T-cell (primary cell): ENCODE measurements around the gene GADD45B. TPM values are rescaled to one million over a fixed set of nuclear protein-coding genes. Genes with fewer than 3 reads are reported as not detected.
A peak's percentile ranks its signal among the peaks of the same experiment; 100 is the strongest.

Source experiments
- ATAC-seq, 4 experiments: fragments of 200-7000 bp in 3 of 4; fragments of 150-1000 bp in 1 of 4; cut with Tn5 transposase; replicated peaks in 1 of 4; 1 replicate in 3 of 4; 2 replicates in 1 of 4; pipeline ENCODE4 v1.10.0; 2021; ENCODE audit warnings: moderate library complexity in 3 of 4, mild to moderate bottlenecking in 2 of 4, moderate number of reproducible peaks in 1 of 4
- CTCF ChIA-PET, 2 donors: fragments of 300-600 bp; sonication (Branson Sonifier 250); formaldehyde crosslinking; loops; one replicate each; lab custom pipeline; 2022; ENCODE audit warnings: antibody characterized with exemption in 2 of 2; lab: Charles Lee
- POLR2A ChIA-PET, 2 donors: fragments of 300-600 bp; sonication (Branson Sonifier 250); formaldehyde crosslinking; loops; one replicate each; lab custom pipeline; 2022; ENCODE audit warnings: antibody characterized with exemption in 2 of 2; lab: Charles Lee
- DNase-seq, 35 experiments: peaks; one replicate each; pipeline versions ENCODE4 v3.0.0 to v3.0.0-alpha.2; 2013 to 2023
- H3K27ac ChIP-seq: one replicate; pipeline ENCODE4 v1.5.1; 2013; ENCODE audit warnings: low read length
- H3K27me3 ChIP-seq, 2 experiments: replicated peaks in 1 of 2; 1 replicate in 1 of 2; 2 replicates in 1 of 2; pipeline versions ENCODE4 v1.6.1 to v1.7.0; 2013; ENCODE audit warnings: low read length in 1 of 2, mixed read lengths in 1 of 2; ENCODE audit not compliant: control insufficient read depth in 2 of 2, insufficient read depth in 2 of 2; ENCODE audit errors: extremely low read depth in 1 of 2
- H3K36me3 ChIP-seq, 2 donors: 1 replicate in 1 of 2; 2 replicates in 1 of 2; pipeline versions ENCODE4 v1.6.1 to v1.7.0; 2013; ENCODE audit warnings: low read length in 1 of 2; ENCODE audit not compliant: control insufficient read depth in 2 of 2, insufficient read depth in 1 of 2; ENCODE audit errors: extremely low read depth in 1 of 2
- H3K4me1 ChIP-seq, 2 experiments: 1 replicate in 1 of 2; 2 replicates in 1 of 2; pipeline versions ENCODE4 v1.6.1 to v1.7.0; 2013; ENCODE audit warnings: low read length in 2 of 2, mixed read lengths in 1 of 2; ENCODE audit not compliant: insufficient read depth in 2 of 2, control insufficient read depth in 1 of 2; ENCODE audit errors: extremely low read depth in 1 of 2
- H3K4me3 ChIP-seq, 2 donors: 1 replicate in 1 of 2; 2 replicates in 1 of 2; pipeline versions ENCODE4 v1.5.1 to v1.7.0; 2013; ENCODE audit warnings: mild to moderate bottlenecking in 2 of 2, low read length in 1 of 2, moderate library complexity in 1 of 2; ENCODE audit not compliant: control insufficient read depth in 1 of 2; ENCODE audit errors: extremely low read depth in 1 of 2
- H3K9me3 ChIP-seq: 2 replicates; pipeline ENCODE4 v1.7.0; 2013
- H3K27ac Mint-ChIP-seq, 2 donors: one replicate each; pipeline ENCODE4 v1.8.0; 2020 to 2021; ENCODE audit warnings: mild to moderate bottlenecking in 2 of 2, mixed read lengths in 2 of 2
- H3K27me3 Mint-ChIP-seq, 2 donors: one replicate each; pipeline ENCODE4 v1.8.0; 2021 to 2022; ENCODE audit warnings: mixed read lengths in 2 of 2
- H3K36me3 Mint-ChIP-seq: one replicate; pipeline ENCODE4 v1.8.0; 2021; ENCODE audit warnings: mixed read lengths
- H3K4me1 Mint-ChIP-seq, 3 donors: one replicate each; pipeline ENCODE4 v1.8.0; 2020 to 2022; ENCODE audit warnings: mixed read lengths in 3 of 3, mild to moderate bottlenecking in 1 of 3
- H3K4me3 Mint-ChIP-seq, 3 donors: one replicate each; pipeline ENCODE4 v1.8.0; 2020 to 2022; ENCODE audit warnings: mild to moderate bottlenecking in 3 of 3, mixed read lengths in 3 of 3, moderate library complexity in 3 of 3
- H3K9me3 Mint-ChIP-seq, 3 donors: one replicate each; pipeline ENCODE4 v1.8.0; 2020 to 2022; ENCODE audit warnings: mixed read lengths in 3 of 3
- WGBS: methylation state at CpG from one replicate; pipeline ENCODE4 v1.1.5; 2013; ENCODE audit warnings: missing lambda C conversion rate; ENCODE audit not compliant: insufficient coverage; 5-methylcytosine and 5-hydroxymethylcytosine counted together
- total RNA-seq, 35 experiments: library from RNA in 6 of 35; stranded (reverse) in 6 of 35; fragments of 120-200 nt in 1 of 35; gene quantifications; one replicate each; pipeline versions ENCODE4 v1.2.1 to v1.2.4 and lab custom pipeline; 2013 to 2026

The GADD45B gene
- total RNA-seq, 5 donors from 2014 or later (not counting 1 experiment from before 2014, with no cell fraction given) = 76.5 to 174 (median 102) TPM

DNA sequence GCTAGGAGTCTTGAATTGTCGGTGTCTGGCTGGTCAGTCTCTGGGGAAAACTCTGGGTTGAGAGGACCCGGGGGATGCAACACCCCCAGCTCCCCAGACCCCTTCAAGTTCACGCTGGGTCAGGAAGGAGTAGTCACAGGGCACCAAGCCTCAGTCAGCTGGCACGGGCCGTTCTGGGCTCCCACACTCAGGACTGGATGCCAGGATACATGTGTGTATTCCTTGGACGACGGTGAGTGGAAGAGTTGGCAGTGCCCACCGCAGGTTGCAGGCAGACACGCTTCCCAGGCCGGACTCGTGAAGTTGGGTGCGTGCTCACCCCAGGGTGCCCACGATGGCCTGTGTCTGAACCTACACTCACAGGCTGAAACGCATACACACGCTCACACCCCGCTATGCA is 5.5 kb downstream of the GADD45B start:
- no peaks in the 10 kb centered on the region for H3K27me3 ChIP-seq
- no peak overlapping the region for H3K27ac ChIP-seq
- DNase-seq (no peak), ATAC-seq (no peak)
- H3K27me3 Mint-ChIP-seq = no peaks in the 10 kb centered on the region
- no peaks in the 10 kb centered on the region for H3K9me3 ChIP-seq
- no peak overlapping the region for H3K27ac Mint-ChIP-seq
- H3K4me3 ChIP-seq = no peak overlapping the region
- peaks cover 13 to 30% of the 10 kb centered on the region in 2 experiments for H3K4me1 ChIP-seq
- H3K36me3 Mint-ChIP-seq = peaks cover 15% of the 10 kb centered on the region
- 96% methylated on average over 15 of the region's 16 CpGs for WGBS
- ChIA-PET POLR2A (no interaction called here), CTCF (no interaction called here)
- peaks cover 8 to 22% (median 18%) of the 10 kb centered on the region in 3 donors for H3K4me1 Mint-ChIP-seq
- no peak overlapping the region for H3K4me3 Mint-ChIP-seq
- peaks cover 4 to 10% (median 5%) of the 10 kb centered on the region in 3 donors for H3K9me3 Mint-ChIP-seq
- peaks cover 0 to 2% of the 10 kb centered on the region in 2 donors for H3K36me3 ChIP-seq

DNA sequence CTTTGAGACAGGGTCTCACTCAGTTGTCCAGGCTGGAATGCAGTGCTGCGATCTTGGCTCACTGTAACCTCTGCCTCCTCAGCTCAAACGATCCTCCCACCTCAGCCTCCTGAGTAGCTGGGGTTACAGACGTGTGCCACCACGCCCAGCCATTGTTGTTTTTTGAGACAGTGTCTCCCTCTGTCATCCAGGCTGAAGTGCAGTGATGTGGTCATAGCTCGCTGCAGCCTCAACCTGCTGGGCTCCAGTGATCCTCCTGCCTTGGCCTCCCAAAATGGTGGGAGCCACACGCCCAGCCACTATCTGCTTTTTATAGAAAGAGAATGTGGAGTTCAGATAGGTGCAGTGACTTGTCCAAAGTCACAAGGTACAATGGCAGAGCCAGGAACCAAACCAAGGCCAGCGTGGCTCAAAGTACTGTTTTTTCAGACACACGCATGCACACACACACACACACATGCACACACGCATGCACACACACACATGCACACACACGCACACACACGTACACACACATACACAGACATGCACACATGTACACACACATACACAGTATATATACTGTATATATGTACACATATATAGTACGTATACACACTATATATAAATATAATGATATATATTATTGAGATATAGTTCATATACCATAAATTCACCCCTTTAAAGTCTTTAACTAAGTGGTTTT is 6.6 kb downstream of the GADD45B start:
- CTCF ChIA-PET = no interaction called here
- peaks cover 0 to 2% of the 10 kb centered on the region in 2 donors for H3K36me3 ChIP-seq
- Mint-ChIP-seq H3K36me3 (peaks cover 8% of the 10 kb centered on the region), H3K4me3 (no peak overlapping the region), H3K4me1 (peaks cover 8 to 18% (median 12%) of the 10 kb centered on the region in 3 donors), H3K27me3 (peaks cover 0 to 4% of the 10 kb centered on the region in 2 donors), H3K27ac (no peak overlapping the region), H3K9me3 (peaks cover 4 to 10% (median 5%) of the 10 kb centered on the region in 3 donors)
- H3K27me3 ChIP-seq = peaks cover 0 to 4% of the 10 kb centered on the region in 2 experiments
- no peaks in the 10 kb centered on the region for H3K9me3 ChIP-seq
- peaks cover 9 to 24% of the 10 kb centered on the region in 2 experiments for H3K4me1 ChIP-seq
- H3K27ac ChIP-seq = no peak overlapping the region
- DNase-seq = no peak
- H3K4me3 ChIP-seq = no peak overlapping the region
- ATAC-seq = no peak
- POLR2A ChIA-PET = no interaction called here
- WGBS = 72% methylated on average over 5 of the region's 12 CpGs

DNA sequence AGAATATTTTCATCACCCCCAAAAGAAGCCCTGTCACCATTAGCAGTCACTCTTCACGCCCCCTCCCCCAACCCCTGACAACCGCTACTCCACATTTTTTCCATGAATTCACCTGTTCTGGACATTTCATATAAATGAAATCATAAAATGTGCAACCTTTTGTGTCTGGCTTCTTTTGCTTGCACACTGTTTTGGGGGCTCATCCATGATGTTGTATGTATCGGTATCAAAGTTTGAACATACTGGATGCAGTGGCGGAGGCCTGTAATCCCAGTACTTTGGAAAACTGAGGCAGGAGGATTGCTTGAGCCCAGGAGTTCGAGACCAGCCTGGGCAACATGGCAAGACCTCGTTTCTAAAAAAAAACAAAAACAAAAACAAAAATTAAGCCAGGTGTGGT is 7.2 kb downstream of the GADD45B start:
- ChIA-PET POLR2A (no interaction called here), CTCF (no interaction called here)
- peaks cover 6 to 15% (median 8%) of the 10 kb centered on the region in 3 donors for H3K4me1 Mint-ChIP-seq
- Histone ChIP-seq H3K4me3 (no peak overlapping the region), H3K9me3 (no peaks in the 10 kb centered on the region), H3K27ac (no peak overlapping the region), H3K27me3 (peaks cover 0 to 10% of the 10 kb centered on the region in 2 experiments), H3K4me1 (peaks cover 3 to 19% of the 10 kb centered on the region in 2 experiments), H3K36me3 (no peaks in the 10 kb centered on the region)
- H3K9me3 Mint-ChIP-seq = peaks cover 4 to 10% (median 5%) of the 10 kb centered on the region in 3 donors
- 83% methylated on average over 2 of the region's 6 CpGs for WGBS
- ATAC-seq = no peak
- DNase-seq = no peak
- H3K4me3 Mint-ChIP-seq = no peak overlapping the region
- peaks cover 4% of the 10 kb centered on the region for H3K36me3 Mint-ChIP-seq
- H3K27me3 Mint-ChIP-seq = peaks cover 0 to 4% of the 10 kb centered on the region in 2 donors
- H3K27ac Mint-ChIP-seq = no peak overlapping the region

DNA sequence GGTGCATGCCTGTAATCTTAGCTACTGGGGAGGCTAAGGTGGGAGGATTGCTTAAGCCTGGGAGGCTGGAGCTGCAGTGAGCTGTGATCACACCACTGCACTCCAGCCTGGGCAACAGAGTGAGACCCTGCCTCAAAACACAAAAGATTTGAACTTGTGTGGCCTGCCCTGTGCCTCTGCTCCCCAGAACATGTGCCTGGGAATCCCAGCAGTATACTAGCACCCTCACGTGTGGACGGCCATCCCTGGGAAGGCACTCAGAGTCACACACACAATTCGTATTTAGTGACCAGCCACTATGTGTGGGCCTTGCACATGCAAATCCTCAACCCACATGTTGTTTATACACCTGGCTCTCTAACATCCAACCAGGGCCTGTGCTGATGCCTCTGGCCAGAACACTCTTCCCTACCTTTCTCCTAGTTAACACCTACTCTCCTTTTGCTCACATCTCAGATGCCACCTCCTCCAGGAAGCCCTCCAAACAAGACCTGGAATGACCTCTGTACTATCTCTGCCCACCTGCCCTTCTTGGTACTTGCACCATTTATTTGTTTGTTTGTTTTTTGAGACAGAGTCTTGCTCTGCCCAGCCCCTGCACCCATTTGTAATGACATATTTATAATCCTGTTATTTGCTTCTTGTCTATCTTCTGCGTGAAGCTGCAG is 7.7 kb downstream of the GADD45B start:
- H3K4me3 Mint-ChIP-seq = no peak overlapping the region
- CTCF ChIA-PET = no interaction called here
- 89% methylated on average over 3 of the region's 4 CpGs for WGBS
- Histone ChIP-seq H3K4me1 (peaks cover 3 to 20% of the 10 kb centered on the region in 2 experiments), H3K9me3 (no peaks in the 10 kb centered on the region), H3K4me3 (no peak overlapping the region), H3K36me3 (no peaks in the 10 kb centered on the region), H3K27me3 (peaks cover 2 to 16% of the 10 kb centered on the region in 2 experiments), H3K27ac (no peak overlapping the region)
- peak overlapping the region in 1 of 2 donors; percentile 42 for H3K27ac Mint-ChIP-seq
- POLR2A ChIA-PET = interaction anchor here in 1 of 2 donors (0.6 kb wide), 1 partner anchor 111 kb away, joined by 5 read pairs; no protein-coding TSS in a partner anchor
- peaks cover 4 to 10% (median 5%) of the 10 kb centered on the region in 3 donors for H3K9me3 Mint-ChIP-seq
- peaks cover 0 to 4% of the 10 kb centered on the region in 2 donors for H3K27me3 Mint-ChIP-seq
- ATAC-seq (no peak), DNase-seq (no peak)
- H3K4me1 Mint-ChIP-seq = peaks cover under 1 to 14% (median 7%) of the 10 kb centered on the region in 3 donors
- no peaks in the 10 kb centered on the region for H3K36me3 Mint-ChIP-seq

DNA sequence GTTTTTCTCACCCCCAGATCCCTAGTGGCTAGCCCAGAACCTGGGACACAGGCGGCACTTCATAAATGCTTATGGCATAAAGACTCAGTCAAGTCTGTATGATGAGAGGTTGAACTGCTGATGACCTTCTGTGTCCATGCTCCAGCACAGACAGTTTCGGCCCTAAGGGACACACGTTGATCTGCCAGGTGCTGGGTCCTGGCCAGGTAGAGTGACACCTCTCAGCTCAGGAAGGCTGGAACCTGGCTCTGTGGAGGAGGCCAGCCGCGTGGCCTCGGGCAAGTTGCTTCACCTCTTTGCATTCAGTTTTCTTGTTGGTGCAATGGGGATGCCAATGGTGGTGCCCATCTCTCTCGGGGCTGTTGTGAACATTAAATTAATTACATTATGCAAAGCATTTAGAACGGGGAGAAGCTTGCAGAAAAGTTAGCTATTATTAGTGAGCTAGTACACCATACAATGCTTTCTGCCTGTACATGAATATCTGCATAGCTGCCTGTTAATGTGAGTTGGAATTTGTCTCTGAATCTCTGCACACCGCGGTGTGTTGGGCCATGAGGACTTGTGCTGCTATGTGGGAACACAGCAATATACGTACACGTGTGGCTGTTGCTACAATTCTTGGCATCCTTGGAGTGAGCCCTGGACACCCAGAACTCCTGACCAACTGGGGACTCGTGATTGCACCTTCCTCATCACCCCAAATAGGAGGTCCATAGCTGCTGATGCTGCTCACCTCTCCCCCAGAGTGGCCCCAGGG is 8.4 kb downstream of the GADD45B start:
- no peaks in the 10 kb centered on the region for H3K36me3 ChIP-seq
- peak overlapping the region in 1 of 2 donors; percentile 42 for H3K27ac Mint-ChIP-seq
- WGBS = 94% methylated on average over 6 of the region's 13 CpGs
- ChIA-PET POLR2A (interaction anchor here in 1 of 2 donors (0.6 kb wide), 1 partner anchor 110 kb away, joined by 5 read pairs; no protein-coding TSS in a partner anchor), CTCF (no interaction called here)
- H3K9me3 ChIP-seq = no peaks in the 10 kb centered on the region
- peaks cover 2 to 20% of the 10 kb centered on the region in 2 experiments for H3K27me3 ChIP-seq
- H3K4me3 Mint-ChIP-seq = no peak overlapping the region
- peaks cover under 1 to 4% of the 10 kb centered on the region in 2 donors for H3K27me3 Mint-ChIP-seq
- ATAC-seq (no peak), DNase-seq (no peak)
- H3K36me3 Mint-ChIP-seq = no peaks in the 10 kb centered on the region
- no peak overlapping the region for H3K4me3 ChIP-seq
- H3K4me1 ChIP-seq = peaks cover 6 to 17% of the 10 kb centered on the region in 2 experiments
- H3K9me3 Mint-ChIP-seq = peaks cover 4 to 10% (median 5%) of the 10 kb centered on the region in 3 donors
- peaks cover under 1 to 16% (median 9%) of the 10 kb centered on the region in 3 donors for H3K4me1 Mint-ChIP-seq
- H3K27ac ChIP-seq = no peak overlapping the region

DNA sequence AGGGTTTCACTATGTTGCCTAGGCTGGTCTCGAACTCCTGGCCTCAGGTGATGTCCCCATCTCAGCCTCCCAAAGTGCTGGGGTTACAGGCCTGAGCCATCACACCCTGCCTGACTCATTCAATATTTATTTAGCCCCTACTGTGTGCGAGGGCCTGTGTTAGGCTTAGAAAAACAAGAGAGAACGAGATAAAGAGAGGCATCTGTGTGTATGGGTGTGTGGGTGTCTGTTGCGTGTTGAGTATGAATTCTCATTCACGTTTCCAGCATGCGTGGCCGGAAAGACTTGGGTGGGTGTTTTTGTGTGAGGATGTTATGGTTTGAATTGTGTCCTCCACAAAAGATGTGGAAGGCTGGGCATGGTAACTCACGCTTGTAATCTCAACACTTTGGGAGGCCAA is 9.5 kb downstream of the GADD45B start:
- H3K4me1 ChIP-seq = peaks cover 10 to 14% of the 10 kb centered on the region in 2 experiments
- ATAC-seq = no peak
- Mint-ChIP-seq H3K9me3 (peaks cover 4 to 10% (median 5%) of the 10 kb centered on the region in 3 donors), H3K36me3 (no peaks in the 10 kb centered on the region), H3K4me1 (peaks cover 7 to 16% (median 12%) of the 10 kb centered on the region in 3 donors), H3K4me3 (no peak overlapping the region), H3K27ac (peak overlapping the region in 1 of 2 donors; percentile 6), H3K27me3 (peaks cover 6 to 12% of the 10 kb centered on the region in 2 donors)
- POLR2A ChIA-PET = no interaction called here
- CTCF ChIA-PET = no interaction called here
- DNase-seq = no peak
- WGBS = 28% methylated on average over 5 of the region's 8 CpGs
- no peak overlapping the region for H3K27ac ChIP-seq
- H3K36me3 ChIP-seq = no peaks in the 10 kb centered on the region
- H3K27me3 ChIP-seq = peaks cover 5 to 29% of the 10 kb centered on the region in 2 experiments
- H3K9me3 ChIP-seq = no peaks in the 10 kb centered on the region
- H3K4me3 ChIP-seq = no peak overlapping the region
